ENCODE measurements around the gene CKAP5.

DNA sequence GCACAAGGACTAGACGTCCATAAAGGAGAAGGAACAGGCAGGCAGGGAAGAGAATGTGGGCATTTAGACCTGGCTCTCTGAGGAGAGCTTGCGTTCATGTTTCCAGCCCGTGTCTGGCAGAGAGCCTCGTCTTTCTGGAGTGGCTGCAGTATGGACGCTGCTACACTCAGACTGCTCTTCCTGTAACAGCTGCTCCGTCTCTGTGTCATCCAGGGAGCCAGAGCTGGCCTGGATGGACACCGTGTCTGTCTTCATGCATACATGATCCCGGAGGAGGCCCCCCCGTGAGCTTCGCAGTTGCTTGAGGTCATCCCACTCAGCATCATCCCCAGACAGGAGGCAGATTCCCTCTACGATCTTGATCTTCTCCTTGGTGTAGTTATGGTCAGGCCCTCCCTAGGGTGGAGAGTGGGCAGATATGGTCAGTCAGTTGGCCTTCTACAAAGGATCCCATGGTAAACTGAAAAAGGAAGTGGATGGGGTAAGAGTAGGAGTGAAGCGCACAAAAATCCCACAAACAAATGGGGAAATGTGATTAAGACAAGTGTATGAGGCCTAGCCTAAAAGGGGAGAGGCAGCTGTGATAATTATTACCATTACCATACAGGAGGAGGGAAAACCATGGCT is 13.0 kb upstream of the CKAP5 start:
- no peak for TF ChIP-seq CTCF (IDR thresholded peaks at IDR 0.05)
- TF ChIP-seq NRF1 (IDR thresholded peaks at IDR 0.05; ENCODE audit: low read depth, low read length) = no peak
- no peak for TF ChIP-seq SIN3A (IDR thresholded peaks at IDR 0.05; ENCODE audit: borderline replicate concordance, low read depth, low read length)
- TF ChIP-seq FOXM1 (IDR thresholded peaks at IDR 0.05; ENCODE audit: low read depth) = no peak
- no peak for TF ChIP-seq POLR2AphosphoS5 (IDR thresholded peaks at IDR 0.05; ENCODE audit: low read depth, low read length)
- no peak for TF ChIP-seq USF2 (IDR thresholded peaks at IDR 0.05; ENCODE audit: borderline replicate concordance, low read depth, low read length)
- TF ChIP-seq MEF2A (IDR thresholded peaks at IDR 0.05; ENCODE audit: borderline replicate concordance, low read depth) = no peak
- TF ChIP-seq EP300 (IDR thresholded peaks at IDR 0.05; ENCODE audit: borderline replicate concordance in 1 of 2, low read depth in 1 of 2, low read length in 1 of 2) = no peak

Measured in SK-N-SH (cell line).